Caco-2 (cell line): ENCODE measurements around the gene DESI2. TPM values are rescaled to one million over a fixed set of nuclear protein-coding genes. Genes with fewer than 3 reads are reported as not detected.

Experiments used
- BruUV-seq: library from RNA; stranded (reverse); fragments of 400-500 nt; replicated peaks from 2 replicates; lab custom pipeline; 2021; lab: Mats Ljungman, UMichigan
- CTCF ChIA-PET: fragments of 300-600 bp; sonication (Branson Sonifier 250); formaldehyde crosslinking; loops from one replicate; lab custom pipeline; 2022; ENCODE audit warnings: antibody characterized with exemption; lab: Charles Lee
- POLR2A ChIA-PET: fragments of 300-600 bp; sonication (Branson Sonifier 250); formaldehyde crosslinking; loops from one replicate; lab custom pipeline; 2022; ENCODE audit warnings: antibody characterized with exemption; lab: Charles Lee
- DNase-seq, 2 experiments: peaks; one replicate each; pipeline versions ENCODE4 v3.0.0 to v3.0.0-alpha.2; 2020 to 2022
- H3K27me3 ChIP-seq: replicated peaks from 2 replicates; pipeline ENCODE4 v1.6.0; 2011; ENCODE audit warnings: low read length; ENCODE audit not compliant: control insufficient read depth, insufficient read depth
- H3K36me3 ChIP-seq: 2 replicates; pipeline ENCODE4 v1.5.1; 2011; ENCODE audit warnings: low read length; ENCODE audit not compliant: control insufficient read depth, insufficient read depth
- H3K4me1 ChIP-seq: fragments of 250-450 bp; sonication (Bioruptor Pico); 2 replicates; pipeline ENCODE4 v1.5.1; 2020; ENCODE audit warnings: mild to moderate bottlenecking
- H3K4me3 ChIP-seq: 2 replicates; pipeline ENCODE4 v1.5.1; 2011; ENCODE audit warnings: low read depth, mild to moderate bottlenecking, control low read depth, low read length
- H3K9me3 ChIP-seq: fragments of 250-450 bp; sonication (Bioruptor Pico); 2 replicates; pipeline ENCODE4 v1.5.1; 2020; ENCODE audit warnings: mild to moderate bottlenecking, moderate library complexity
- H3K27ac Mint-ChIP-seq: one replicate; pipeline ENCODE4 v1.8.0; 2022; ENCODE audit warnings: mixed read lengths; ENCODE audit not compliant: unreplicated experiment
- H3K27me3 Mint-ChIP-seq: one replicate; pipeline ENCODE4 v1.8.0; 2022; ENCODE audit warnings: mixed read lengths; ENCODE audit not compliant: insufficient read depth, unreplicated experiment
- H3K36me3 Mint-ChIP-seq: one replicate; pipeline ENCODE4 v1.8.0; 2022; ENCODE audit warnings: mild to moderate bottlenecking, mixed read lengths; ENCODE audit not compliant: insufficient read depth, unreplicated experiment
- H3K4me1 Mint-ChIP-seq: one replicate; pipeline ENCODE4 v1.8.0; 2022; ENCODE audit warnings: low read depth, mixed read lengths; ENCODE audit not compliant: unreplicated experiment
- H3K4me3 Mint-ChIP-seq: one replicate; pipeline ENCODE4 v1.8.0; 2022; ENCODE audit warnings: mild to moderate bottlenecking, moderate library complexity, mixed read lengths; ENCODE audit not compliant: unreplicated experiment
- H3K9me3 Mint-ChIP-seq: one replicate; pipeline ENCODE4 v1.8.0; 2022; ENCODE audit warnings: mixed read lengths; ENCODE audit not compliant: unreplicated experiment
- intact Hi-C: fragments of 100-400 bp; cut with micrococcal nuclease; formaldehyde crosslinking; loops from one replicate; pipeline ENCODE4 v1.10.0; 2022; ENCODE audit not compliant: unreplicated experiment
- total RNA-seq: library from RNA; stranded (reverse); gene quantifications from 2 replicates; pipeline ENCODE4 v1.2.3, GENCODE V29; 2022
- TF ChIP-seq, protein P1 (sequence below), 2 experiments: fragments of 200-600 bp in 1 of 2; IDR thresholded peaks; 1 replicate in 1 of 2; 2 replicates in 1 of 2; pipeline versions ENCODE4 v1.5.1 to v1.8.0; 2011 to 2022; ENCODE audit warnings: antibody characterized with exemption in 1 of 2, control low read depth in 1 of 2, inconsistent platforms in 1 of 2, low read depth in 1 of 2, low read length in 1 of 2, mild to moderate bottlenecking in 1 of 2, moderate library complexity in 1 of 2; ENCODE audit not compliant: insufficient read depth in 1 of 2, severe bottlenecking in 1 of 2, unreplicated experiment in 1 of 2

DESI2 gene
- total RNA-seq, 1 experiment from 2014 or later, result 47.7 TPM

DNA sequence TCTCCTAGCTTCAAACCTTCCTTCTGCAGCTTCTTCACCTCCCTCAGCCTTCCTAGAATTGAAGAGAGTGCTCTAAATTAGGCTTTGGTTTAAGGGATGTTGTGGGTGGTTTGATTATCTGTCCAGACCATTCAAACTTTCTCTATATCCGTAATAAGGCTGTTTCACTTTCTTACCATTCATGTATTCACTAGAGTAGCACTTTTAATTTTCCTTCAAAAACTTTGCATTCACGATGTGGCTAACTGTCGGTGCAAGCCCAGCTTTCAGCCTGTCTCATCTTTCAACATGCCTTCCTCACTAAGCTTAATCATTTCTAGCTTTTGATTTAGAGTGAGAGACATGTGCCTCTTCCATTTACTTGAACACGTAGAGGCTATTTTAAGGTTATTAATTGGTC is 26.2 kb upstream of the DESI2 start:
- Histone ChIP-seq H3K4me1 (peaks cover 4% of the 10 kb centered on the region; the same call in 1 of the 2 replicates), H3K9me3 (peaks cover 8% of the 10 kb centered on the region; the same call in 1 of the 2 replicates), H3K4me3 (no peak overlapping the region), H3K27me3 (no peaks in the 10 kb centered on the region), H3K36me3 (no peaks in the 10 kb centered on the region)
- Mint-ChIP-seq H3K27me3 (no peaks in the 10 kb centered on the region), H3K4me3 (no peak overlapping the region), H3K36me3 (peaks cover 4% of the 10 kb centered on the region), H3K9me3 (no peaks in the 10 kb centered on the region), H3K4me1 (no peaks in the 10 kb centered on the region), H3K27ac (no peak overlapping the region)
- ChIA-PET POLR2A (no interaction called here), CTCF (no interaction called here)
- DNase-seq, result no peak
- intact Hi-C loops, result no loop called here
- TF ChIP-seq, protein P1, sequence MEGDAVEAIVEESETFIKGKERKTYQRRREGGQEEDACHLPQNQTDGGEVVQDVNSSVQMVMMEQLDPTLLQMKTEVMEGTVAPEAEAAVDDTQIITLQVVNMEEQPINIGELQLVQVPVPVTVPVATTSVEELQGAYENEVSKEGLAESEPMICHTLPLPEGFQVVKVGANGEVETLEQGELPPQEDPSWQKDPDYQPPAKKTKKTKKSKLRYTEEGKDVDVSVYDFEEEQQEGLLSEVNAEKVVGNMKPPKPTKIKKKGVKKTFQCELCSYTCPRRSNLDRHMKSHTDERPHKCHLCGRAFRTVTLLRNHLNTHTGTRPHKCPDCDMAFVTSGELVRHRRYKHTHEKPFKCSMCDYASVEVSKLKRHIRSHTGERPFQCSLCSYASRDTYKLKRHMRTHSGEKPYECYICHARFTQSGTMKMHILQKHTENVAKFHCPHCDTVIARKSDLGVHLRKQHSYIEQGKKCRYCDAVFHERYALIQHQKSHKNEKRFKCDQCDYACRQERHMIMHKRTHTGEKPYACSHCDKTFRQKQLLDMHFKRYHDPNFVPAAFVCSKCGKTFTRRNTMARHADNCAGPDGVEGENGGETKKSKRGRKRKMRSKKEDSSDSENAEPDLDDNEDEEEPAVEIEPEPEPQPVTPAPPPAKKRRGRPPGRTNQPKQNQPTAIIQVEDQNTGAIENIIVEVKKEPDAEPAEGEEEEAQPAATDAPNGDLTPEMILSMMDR (IDR thresholded peaks at IDR 0.05; ENCODE audit: insufficient read depth in 1 of 2, low read depth in 1 of 2, low read length in 1 of 2, severe bottlenecking in 1 of 2, unreplicated experiment in 1 of 2), result no peak
- no TSS peak for BruUV-seq

DNA sequence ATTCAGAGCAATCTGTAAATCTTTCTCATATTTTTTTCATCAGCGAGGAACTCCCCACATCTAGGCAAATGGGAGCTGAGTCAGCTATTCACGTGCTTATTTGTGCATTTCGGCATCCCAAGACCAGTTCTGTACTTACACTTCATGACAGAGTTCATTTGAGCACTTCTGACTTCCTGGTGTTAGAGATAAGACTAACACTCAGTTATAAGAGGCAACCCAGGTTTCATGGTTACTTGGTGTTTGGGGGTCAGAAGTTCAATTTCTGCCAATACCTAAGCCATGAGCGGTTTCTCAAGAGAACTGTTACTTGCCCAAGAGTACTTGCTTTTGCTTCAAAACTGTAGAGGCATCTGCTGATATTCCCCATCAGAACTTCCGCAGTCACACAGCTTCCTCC is 24.1 kb upstream of the DESI2 start:
- Mint-ChIP-seq H3K9me3 (no peaks in the 10 kb centered on the region), H3K4me1 (no peaks in the 10 kb centered on the region), H3K36me3 (peaks cover 4% of the 10 kb centered on the region), H3K27ac (no peak overlapping the region), H3K27me3 (no peaks in the 10 kb centered on the region), H3K4me3 (no peak overlapping the region)
- CTCF ChIA-PET, result no interaction called here
- intact Hi-C loops, result no loop called here
- H3K9me3 ChIP-seq, result peaks cover 11% of the 10 kb centered on the region
- DNase-seq, result no peak
- H3K4me1 ChIP-seq, result no peaks in the 10 kb centered on the region
- H3K4me3 ChIP-seq, result no peak overlapping the region
- BruUV-seq, result no TSS peak
- H3K36me3 ChIP-seq, result no peaks in the 10 kb centered on the region
- TF ChIP-seq, protein P1 (IDR thresholded peaks at IDR 0.05; ENCODE audit: insufficient read depth in 1 of 2, low read depth in 1 of 2, low read length in 1 of 2, severe bottlenecking in 1 of 2, unreplicated experiment in 1 of 2), result no peak
- POLR2A ChIA-PET, result no interaction called here
- no peaks in the 10 kb centered on the region for H3K27me3 ChIP-seq

DNA sequence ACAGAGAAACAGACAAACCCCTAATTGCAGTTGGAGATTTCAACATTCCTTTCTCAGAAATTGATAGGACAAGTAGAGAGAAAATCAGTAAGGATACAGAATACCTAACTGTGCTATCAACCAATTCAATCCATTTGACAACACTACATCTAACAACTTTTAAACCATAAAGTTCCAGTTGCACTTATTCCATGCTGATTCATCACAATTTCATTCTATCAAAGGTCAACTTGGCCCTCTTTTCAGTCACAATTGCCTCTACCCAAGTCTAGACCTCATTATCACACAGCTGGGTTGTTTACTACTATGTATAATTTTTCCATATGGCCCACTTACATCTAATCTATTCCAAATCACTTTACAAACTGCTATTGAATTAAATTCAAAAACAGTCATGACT is 19.8 kb upstream of the DESI2 start:
- intact Hi-C loops, result no loop called here
- H3K27me3 ChIP-seq, result no peaks in the 10 kb centered on the region
- Mint-ChIP-seq H3K9me3 (no peaks in the 10 kb centered on the region), H3K27me3 (no peaks in the 10 kb centered on the region), H3K36me3 (no peaks in the 10 kb centered on the region), H3K4me1 (no peaks in the 10 kb centered on the region), H3K27ac (no peak overlapping the region), H3K4me3 (no peak overlapping the region)
- ChIA-PET POLR2A (no interaction called here), CTCF (no interaction called here)
- H3K4me3 ChIP-seq, result no peak overlapping the region
- no peaks in the 10 kb centered on the region for H3K36me3 ChIP-seq
- DNase-seq, result no peak
- peaks cover 7% of the 10 kb centered on the region for H3K9me3 ChIP-seq
- TF ChIP-seq, protein P1 (IDR thresholded peaks at IDR 0.05; ENCODE audit: insufficient read depth in 1 of 2, low read depth in 1 of 2, low read length in 1 of 2, severe bottlenecking in 1 of 2, unreplicated experiment in 1 of 2), result no peak
- BruUV-seq, result no TSS peak
- H3K4me1 ChIP-seq, result no peaks in the 10 kb centered on the region
